ENCODE measurements around the gene ATG14. TPM values are rescaled to one million over a fixed set of nuclear protein-coding genes. Genes with fewer than 3 reads are reported as not detected.
"Not testable (repeated sequence)": the region's sequence is repeated elsewhere in the genome, so short reads cannot be mapped to it uniquely, and the experiment has no call there.

Gene ATG14
- total RNA-seq, 2 experiments from 2014 or later = 5.3 to 6.1 TPM

GRCh38 chr14:55426891-55427290, 15.3 kb upstream of the ATG14 start:
- no peak overlapping the region for H3K27ac Mint-ChIP-seq
- H3K36me3 Mint-ChIP-seq (ENCODE audit: low read depth) = no peaks in the 10 kb centered on the region
- H3K4me1 Mint-ChIP-seq = peaks cover 4% of the 10 kb centered on the region
- H3K27me3 Mint-ChIP-seq = no peaks in the 10 kb centered on the region
- no peak for DNase-seq
- no peak overlapping the region for H3K4me3 Mint-ChIP-seq
- ChIA-PET POLR2A (interaction anchor here (0.6 kb wide), 1 partner anchor 17 kb away, joined by 3 read pairs; no protein-coding TSS in a partner anchor), CTCF (interaction anchor here (0.9 to 1.1 kb wide), 3 partner anchors 9 to 649 kb away, joined by 3 to 5 read pairs (median 3); partner anchors contain the start of gene TBPL2)
- no peaks in the 10 kb centered on the region for H3K9me3 Mint-ChIP-seq

DNA sequence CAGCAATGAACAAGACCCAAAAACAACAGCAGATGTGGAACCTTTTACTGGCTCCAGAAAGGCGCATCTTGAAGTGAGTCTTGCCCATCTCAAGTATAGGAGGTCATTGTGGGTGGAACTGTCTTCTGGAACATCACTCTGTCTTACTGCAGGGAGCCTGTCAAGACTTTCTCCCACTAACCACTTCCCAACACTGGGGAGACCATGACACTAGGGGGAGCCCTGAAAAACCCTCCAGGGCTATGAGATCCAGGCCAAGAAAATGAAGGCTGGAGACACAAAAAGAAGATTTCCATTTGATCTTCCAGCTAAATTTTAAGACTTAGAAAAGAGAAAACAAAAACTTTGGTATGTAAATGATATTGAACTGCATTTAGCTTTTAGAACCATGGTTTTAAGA, 13.5 kb upstream of the ATG14 start:
- Mint-ChIP-seq H3K4me1 (peaks cover 3% of the 10 kb centered on the region), H3K4me3 (no peak overlapping the region), H3K36me3 (ENCODE audit: low read depth) (no peaks in the 10 kb centered on the region), H3K27ac (no peak overlapping the region), H3K27me3 (no peaks in the 10 kb centered on the region), H3K9me3 (no peaks in the 10 kb centered on the region)
- CTCF ChIA-PET = interaction anchor here (0.5 to 1.8 kb wide), 3 partner anchors 8 to 1153 kb away, joined by 3 read pairs; no protein-coding TSS in a partner anchor
- POLR2A ChIA-PET = no interaction called here
- DNase-seq = no peak

GRCh38 chr14:55423969-55424368, 12.3 kb upstream of the ATG14 start:
- H3K4me3 Mint-ChIP-seq = no peak overlapping the region
- H3K4me1 Mint-ChIP-seq = no peaks in the 10 kb centered on the region
- H3K9me3 Mint-ChIP-seq = no peaks in the 10 kb centered on the region
- H3K27me3 Mint-ChIP-seq = no peaks in the 10 kb centered on the region
- DNase-seq = no peak
- no peak overlapping the region for H3K27ac Mint-ChIP-seq
- CTCF ChIA-PET = interaction anchor here (1.4 to 1.8 kb wide), 2 partner anchors 10 to 24 kb away, joined by 3 to 6 read pairs; no protein-coding TSS in a partner anchor
- no peaks in the 10 kb centered on the region for H3K36me3 Mint-ChIP-seq (ENCODE audit: low read depth)
- POLR2A ChIA-PET = no interaction called here

- H3K36me3 Mint-ChIP-seq (ENCODE audit: low read depth); H3K4me1 Mint-ChIP-seq; POLR2A ChIA-PET; H3K27ac Mint-ChIP-seq; H3K27me3 Mint-ChIP-seq; DNase-seq; H3K9me3 Mint-ChIP-seq; H3K4me3 Mint-ChIP-seq: not testable (repeated sequence)
- CTCF ChIA-PET = interaction anchor here (0.9 to 1.2 kb wide), 2 partner anchors 12 to 133 kb away, joined by 3 to 4 read pairs; no protein-coding TSS in a partner anchor
Observed at GRCh38 chr14:55422338-55422737, 10.7 kb upstream of the ATG14 start.

- peaks cover 4% of the 10 kb centered on the region for H3K27me3 Mint-ChIP-seq
- POLR2A ChIA-PET = no interaction called here
- H3K4me3 Mint-ChIP-seq = no peak overlapping the region
- CTCF ChIA-PET = interaction anchor here (1.0 kb wide), 1 partner anchor 354 kb away, joined by 3 read pairs; no protein-coding TSS in a partner anchor
- H3K9me3 Mint-ChIP-seq = no peaks in the 10 kb centered on the region
- peaks cover 4% of the 10 kb centered on the region for H3K4me1 Mint-ChIP-seq
- no peak for DNase-seq
- no peaks in the 10 kb centered on the region for H3K36me3 Mint-ChIP-seq (ENCODE audit: low read depth)
- H3K27ac Mint-ChIP-seq = no peak overlapping the region
Observed at GRCh38 chr14:55419663-55420062, 8.0 kb upstream of the ATG14 start.

DNA sequence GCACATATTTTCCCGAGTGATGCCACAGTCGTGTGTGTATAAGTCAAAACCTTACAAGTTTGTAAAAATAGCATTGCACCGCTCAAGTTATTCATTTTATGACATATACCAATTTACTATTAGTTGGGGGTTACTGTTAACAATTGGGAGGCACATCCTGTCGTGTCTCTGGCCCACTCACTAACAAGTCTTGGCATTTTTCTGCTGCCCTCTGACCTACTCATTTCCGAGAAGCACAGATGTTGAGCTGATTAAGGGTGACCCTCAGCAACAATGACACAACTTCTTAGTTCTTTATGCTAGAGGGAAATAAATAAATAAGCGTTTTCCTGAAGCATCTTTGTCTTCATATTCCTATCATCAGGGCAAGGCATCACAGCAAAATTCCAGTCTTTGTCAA, 6.8 kb upstream of the ATG14 start:
- Mint-ChIP-seq H3K27me3 (peaks cover 4% of the 10 kb centered on the region), H3K4me3 (no peak overlapping the region), H3K36me3 (ENCODE audit: low read depth) (no peaks in the 10 kb centered on the region), H3K27ac (no peak overlapping the region), H3K4me1 (peaks cover 4% of the 10 kb centered on the region), H3K9me3 (no peaks in the 10 kb centered on the region)
- DNase-seq = no peak
- CTCF ChIA-PET = interaction anchor here (1.0 kb wide), 2 partner anchors 64 to 353 kb away, joined by 3 read pairs; no protein-coding TSS in a partner anchor
- POLR2A ChIA-PET = no interaction called here

- no peak for DNase-seq
- Mint-ChIP-seq H3K4me3 (no peak overlapping the region), H3K27ac (no peak overlapping the region), H3K9me3 (no peaks in the 10 kb centered on the region), H3K36me3 (ENCODE audit: low read depth) (no peaks in the 10 kb centered on the region), H3K4me1 (peaks cover 4% of the 10 kb centered on the region), H3K27me3 (peaks cover 4% of the 10 kb centered on the region)
- ChIA-PET CTCF (interaction anchor here (0.6 to 0.8 kb wide), 2 partner anchors 28 to 29 kb away, joined by 3 to 4 read pairs; no protein-coding TSS in a partner anchor), POLR2A (no interaction called here)
Observed at GRCh38 chr14:55417955-55418354, 6.3 kb upstream of the ATG14 start.

GRCh38 chr14:55416866-55417265, 5.2 kb upstream of the ATG14 start:
- POLR2A ChIA-PET = no interaction called here
- CTCF ChIA-PET = interaction anchor here (0.8 to 1.2 kb wide), 2 partner anchors 29 to 31 kb away, joined by 3 to 4 read pairs; no protein-coding TSS in a partner anchor
- H3K4me1 Mint-ChIP-seq = peaks cover 13% of the 10 kb centered on the region
- H3K4me3 Mint-ChIP-seq = no peak overlapping the region
- H3K27ac Mint-ChIP-seq = no peak overlapping the region
- H3K36me3 Mint-ChIP-seq (ENCODE audit: low read depth) = no peaks in the 10 kb centered on the region
- peak; percentile 19 for DNase-seq
- H3K9me3 Mint-ChIP-seq = no peaks in the 10 kb centered on the region
- H3K27me3 Mint-ChIP-seq = peaks cover 4% of the 10 kb centered on the region

DNA sequence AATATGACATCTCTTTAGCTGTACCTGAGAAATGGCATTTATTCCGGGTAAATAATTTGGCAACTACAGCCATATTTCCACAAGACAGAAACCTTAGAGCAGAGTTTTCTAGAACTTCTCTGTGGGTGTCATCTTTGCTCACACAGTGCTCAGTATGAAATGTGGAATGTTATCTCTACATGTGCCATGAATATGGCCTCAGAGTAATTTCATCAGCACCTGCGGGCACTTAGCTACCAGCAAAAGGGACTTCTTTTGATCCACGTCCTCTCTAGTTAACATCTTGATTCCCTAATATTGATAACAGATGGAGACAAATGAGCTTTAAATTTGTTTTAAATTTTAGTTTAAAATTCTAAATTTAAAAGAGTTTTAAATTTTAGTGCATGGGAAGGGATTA, 2.9 kb upstream of the ATG14 start:
- POLR2A ChIA-PET = no interaction called here
- CTCF ChIA-PET = interaction anchor here (1.1 kb wide), 1 partner anchor 10 kb away, joined by 6 read pairs; no protein-coding TSS in a partner anchor
- Mint-ChIP-seq H3K27ac (no peak overlapping the region), H3K9me3 (no peaks in the 10 kb centered on the region), H3K4me3 (no peak overlapping the region), H3K4me1 (peaks cover 29% of the 10 kb centered on the region), H3K27me3 (peaks cover 4% of the 10 kb centered on the region), H3K36me3 (ENCODE audit: low read depth) (no peaks in the 10 kb centered on the region)
- DNase-seq = no peak

DNA sequence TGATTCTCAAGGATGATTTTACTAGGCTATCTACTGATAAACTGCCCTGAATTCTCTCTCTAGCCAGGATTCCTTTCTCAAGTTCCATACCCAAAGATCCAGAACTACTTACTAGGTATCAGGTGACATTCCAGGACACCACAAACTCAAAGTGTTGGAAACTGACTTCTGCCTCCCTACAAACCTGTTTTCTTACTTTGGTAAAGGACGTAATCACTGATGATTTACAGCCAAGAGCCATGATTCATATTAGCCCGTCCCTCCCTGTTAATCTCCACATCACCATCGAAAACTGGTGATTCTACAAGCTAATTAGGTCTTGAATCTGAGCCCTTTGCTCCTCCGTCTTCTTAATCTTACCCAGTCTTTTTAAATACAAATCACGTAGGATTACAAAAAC, 1.0 kb upstream of the ATG14 start:
- H3K4me3 Mint-ChIP-seq = peak overlapping the region; percentile 86
- ChIA-PET CTCF (no interaction called here), POLR2A (no interaction called here)
- no peaks in the 10 kb centered on the region for H3K36me3 Mint-ChIP-seq (ENCODE audit: low read depth)
- peaks cover 37% of the 10 kb centered on the region for H3K4me1 Mint-ChIP-seq
- peaks cover 4% of the 10 kb centered on the region for H3K27me3 Mint-ChIP-seq
- no peaks in the 10 kb centered on the region for H3K9me3 Mint-ChIP-seq
- H3K27ac Mint-ChIP-seq = no peak overlapping the region
- no peak for DNase-seq

- H3K36me3 Mint-ChIP-seq (ENCODE audit: low read depth) = no peaks in the 10 kb centered on the region
- H3K9me3 Mint-ChIP-seq = no peaks in the 10 kb centered on the region
- H3K4me3 Mint-ChIP-seq = peak overlapping the region; percentile 86
- DNase-seq = no peak
- peak overlapping the region; percentile 90 for H3K27ac Mint-ChIP-seq
- peaks cover 4% of the 10 kb centered on the region for H3K27me3 Mint-ChIP-seq
- POLR2A ChIA-PET = no interaction called here
- CTCF ChIA-PET = interaction anchor here (0.6 to 1.5 kb wide), 8 partner anchors 11 to 140 kb away, joined by 3 to 5 read pairs (median 4); no protein-coding TSS in a partner anchor
- peaks cover 34% of the 10 kb centered on the region for H3K4me1 Mint-ChIP-seq
Observed at GRCh38 chr14:55410876-55411275, 754 bp downstream of the ATG14 start.

DNA sequence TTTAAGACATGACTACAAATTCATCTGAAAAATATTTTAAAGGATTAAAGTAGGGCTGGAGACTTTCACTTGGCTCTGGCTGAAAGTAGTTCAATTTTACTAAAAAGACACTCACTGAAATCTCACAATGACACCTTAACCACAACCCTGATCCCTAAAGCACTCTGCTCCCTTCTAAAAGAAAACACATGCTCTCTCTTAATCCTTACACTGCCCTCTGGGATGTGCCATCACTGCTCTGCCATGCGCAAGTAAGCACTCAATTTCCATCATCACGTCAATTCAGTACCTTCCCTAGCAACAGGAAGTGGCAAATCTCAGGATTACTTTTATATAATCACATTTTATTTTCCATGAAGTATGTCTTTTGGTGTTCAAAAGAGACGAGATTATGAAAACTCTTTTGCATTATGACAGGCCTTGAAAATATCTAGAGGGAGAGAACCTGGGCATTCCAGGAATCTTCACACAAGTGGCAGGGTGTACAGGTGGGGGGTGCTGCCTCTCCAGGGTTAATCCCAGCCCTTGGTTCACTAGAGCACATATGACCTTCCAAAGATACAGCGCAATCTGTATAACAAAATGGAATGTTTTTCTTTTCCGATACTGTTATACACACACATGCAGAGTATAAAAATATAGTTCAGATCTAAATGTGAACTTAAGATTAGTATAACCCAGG, 7.3 kb downstream of the ATG14 start:
- no peaks in the 10 kb centered on the region for H3K27me3 Mint-ChIP-seq

DNA sequence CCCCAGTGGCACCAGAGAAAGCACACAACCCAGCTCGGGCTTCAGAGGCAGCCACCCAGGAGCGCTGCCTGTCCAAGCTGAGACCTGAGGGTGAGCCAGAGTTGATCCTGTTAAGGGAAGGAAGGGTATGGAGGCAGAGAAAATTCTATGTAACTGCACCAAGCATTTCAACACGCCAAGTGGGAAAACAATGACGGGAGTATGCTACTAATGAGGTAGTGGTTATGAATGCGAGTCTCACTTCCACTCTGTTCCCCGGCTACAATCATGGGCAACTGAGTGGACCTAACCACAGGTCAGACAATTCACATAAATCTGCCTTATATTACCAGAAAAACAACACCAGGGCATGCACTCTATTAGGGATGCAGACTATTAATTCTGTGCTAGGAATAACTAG, 9.9 kb downstream of the ATG14 start:
- Mint-ChIP-seq H3K4me3 (no peak overlapping the region), H3K4me1 (peaks cover 11% of the 10 kb centered on the region), H3K9me3 (no peaks in the 10 kb centered on the region), H3K27me3 (no peaks in the 10 kb centered on the region), H3K36me3 (ENCODE audit: low read depth) (no peaks in the 10 kb centered on the region), H3K27ac (no peak overlapping the region)
- POLR2A ChIA-PET = no interaction called here
- CTCF ChIA-PET = no interaction called here
- DNase-seq = no peak

More for the DNA sequence above, 7.3 kb downstream of the ATG14 start:
- no peaks in the 10 kb centered on the region for H3K36me3 Mint-ChIP-seq (ENCODE audit: low read depth)
- no peaks in the 10 kb centered on the region for H3K9me3 Mint-ChIP-seq
- H3K4me1 Mint-ChIP-seq = peaks cover 18% of the 10 kb centered on the region
- ChIA-PET POLR2A (no interaction called here), CTCF (no interaction called here)
- H3K4me3 Mint-ChIP-seq = no peak overlapping the region
- DNase-seq = no peak
- no peak overlapping the region for H3K27ac Mint-ChIP-seq

Measured in activated CD4-positive, alpha-beta T cell treated with anti-CD3 and anti-CD28 coated beads, Interleukin-2, amount 10 ng/mL, durations not matched to agents 7 days and 5 days (primary cell).